Glutamatergic neuron (in vitro differentiated cells): ENCODE results near the gene EXOC4. TPM values are rescaled to one million over a fixed set of nuclear protein-coding genes. Genes with fewer than 3 reads are reported as not detected.
A peak's percentile ranks its signal among the peaks of the same experiment; 100 is the strongest.

Source experiments
- DNase-seq: peaks from one replicate; pipeline ENCODE4 v3.0.0; 2022
- H3K27ac Mint-ChIP-seq: one replicate; pipeline ENCODE4 v1.8.0; 2020; ENCODE audit warnings: mild to moderate bottlenecking, mixed read lengths, inconsistent platforms; ENCODE audit not compliant: unreplicated experiment
- H3K27me3 Mint-ChIP-seq: one replicate; pipeline ENCODE4 v1.8.0; 2020; ENCODE audit warnings: mild to moderate bottlenecking, moderate library complexity, mixed read lengths, inconsistent platforms; ENCODE audit not compliant: unreplicated experiment
- H3K36me3 Mint-ChIP-seq: one replicate; pipeline ENCODE4 v1.8.0; 2020; ENCODE audit warnings: mild to moderate bottlenecking, mixed read lengths, inconsistent platforms; ENCODE audit not compliant: unreplicated experiment
- H3K4me1 Mint-ChIP-seq: one replicate; pipeline ENCODE4 v1.8.0; 2020; ENCODE audit warnings: mild to moderate bottlenecking, low read depth, mixed read lengths, inconsistent platforms; ENCODE audit not compliant: unreplicated experiment
- H3K4me3 Mint-ChIP-seq: one replicate; pipeline ENCODE4 v1.8.0; 2020; ENCODE audit warnings: mild to moderate bottlenecking, mixed read lengths, inconsistent platforms; ENCODE audit not compliant: unreplicated experiment
- H3K9me3 Mint-ChIP-seq: one replicate; pipeline ENCODE4 v1.8.0; 2020; ENCODE audit warnings: mild to moderate bottlenecking, moderate library complexity, mixed read lengths, inconsistent platforms; ENCODE audit not compliant: unreplicated experiment
- total RNA-seq: library from RNA; stranded (reverse); fragmentation: NEBNext Ultra II Directional; extraction: Animal tissue kit (Norgen Biotek cat#: 25700); gene quantifications from one replicate; pipeline ENCODE4 v1.2.1, GENCODE V29; 2021; ENCODE audit not compliant: unreplicated experiment
- TF ChIP-seq, protein P1 (sequence below): fragments of 200-600 bp; sonication (generic); IDR thresholded peaks from one replicate; pipeline ENCODE4 v1.5.0; 2021; ENCODE audit not compliant: partially characterized antibody, unreplicated experiment

The EXOC4 gene
- total RNA-seq, 1 donor from 2014 or later: 73.8 TPM

DNA sequence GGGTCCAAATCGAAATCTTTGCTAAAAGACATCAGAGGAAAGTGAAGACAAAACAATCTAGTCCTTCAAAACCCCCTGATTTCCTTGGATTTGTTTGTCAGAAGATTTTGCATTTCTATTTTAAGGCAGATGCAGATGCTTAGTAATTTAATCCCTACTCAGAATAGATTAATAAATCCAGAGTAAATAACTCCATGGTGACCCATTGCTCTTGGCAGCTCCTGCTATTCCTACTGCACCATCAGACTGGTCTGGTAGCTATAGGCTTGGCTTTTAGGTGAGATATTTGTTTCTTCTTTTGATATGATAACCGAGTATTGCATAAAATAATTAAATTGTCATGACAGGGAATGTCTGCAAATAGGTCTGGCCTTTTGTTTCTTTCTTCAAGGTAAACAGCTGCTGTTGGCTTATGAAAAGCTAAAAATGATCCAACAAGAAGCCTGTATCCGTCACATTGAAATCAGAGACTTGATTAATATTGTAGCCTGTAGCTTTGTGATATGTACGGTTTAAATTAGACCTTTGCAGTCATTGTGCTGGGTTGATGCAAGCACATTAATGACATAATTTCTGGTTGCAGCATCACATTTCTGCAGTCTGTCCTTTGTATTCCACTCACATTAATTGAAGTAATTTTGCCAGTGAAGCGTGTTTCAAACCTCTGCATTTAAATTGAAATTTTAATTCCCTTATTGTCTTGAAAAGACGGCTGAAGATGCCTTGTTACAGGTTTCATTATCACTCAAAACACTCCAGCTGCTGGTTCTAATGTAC, 40.7 kb downstream of the EXOC4 start:
- no peak overlapping the region for H3K27ac Mint-ChIP-seq
- DNase-seq: no peak
- no peaks in the 10 kb centered on the region for H3K36me3 Mint-ChIP-seq
- no peaks in the 10 kb centered on the region for H3K27me3 Mint-ChIP-seq
- H3K4me3 Mint-ChIP-seq: no peak overlapping the region
- TF ChIP-seq, protein P1, sequence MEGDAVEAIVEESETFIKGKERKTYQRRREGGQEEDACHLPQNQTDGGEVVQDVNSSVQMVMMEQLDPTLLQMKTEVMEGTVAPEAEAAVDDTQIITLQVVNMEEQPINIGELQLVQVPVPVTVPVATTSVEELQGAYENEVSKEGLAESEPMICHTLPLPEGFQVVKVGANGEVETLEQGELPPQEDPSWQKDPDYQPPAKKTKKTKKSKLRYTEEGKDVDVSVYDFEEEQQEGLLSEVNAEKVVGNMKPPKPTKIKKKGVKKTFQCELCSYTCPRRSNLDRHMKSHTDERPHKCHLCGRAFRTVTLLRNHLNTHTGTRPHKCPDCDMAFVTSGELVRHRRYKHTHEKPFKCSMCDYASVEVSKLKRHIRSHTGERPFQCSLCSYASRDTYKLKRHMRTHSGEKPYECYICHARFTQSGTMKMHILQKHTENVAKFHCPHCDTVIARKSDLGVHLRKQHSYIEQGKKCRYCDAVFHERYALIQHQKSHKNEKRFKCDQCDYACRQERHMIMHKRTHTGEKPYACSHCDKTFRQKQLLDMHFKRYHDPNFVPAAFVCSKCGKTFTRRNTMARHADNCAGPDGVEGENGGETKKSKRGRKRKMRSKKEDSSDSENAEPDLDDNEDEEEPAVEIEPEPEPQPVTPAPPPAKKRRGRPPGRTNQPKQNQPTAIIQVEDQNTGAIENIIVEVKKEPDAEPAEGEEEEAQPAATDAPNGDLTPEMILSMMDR: no peak
- H3K9me3 Mint-ChIP-seq: no peaks in the 10 kb centered on the region
- H3K4me1 Mint-ChIP-seq: peaks cover 46% of the 10 kb centered on the region

GRCh38 chr7:133294234-133294633, 41.4 kb downstream of the EXOC4 start:
- Mint-ChIP-seq H3K4me1 (peaks cover 43% of the 10 kb centered on the region), H3K9me3 (no peaks in the 10 kb centered on the region), H3K27ac (no peak overlapping the region), H3K4me3 (no peak overlapping the region), H3K36me3 (no peaks in the 10 kb centered on the region), H3K27me3 (no peaks in the 10 kb centered on the region)
- no peak for DNase-seq
- TF ChIP-seq, protein P1: no peak

GRCh38 chr7:133295484-133295883, 42.6 kb downstream of the EXOC4 start:
- H3K36me3 Mint-ChIP-seq: no peaks in the 10 kb centered on the region
- H3K27ac Mint-ChIP-seq: no peak overlapping the region
- DNase-seq: no peak
- H3K4me3 Mint-ChIP-seq: peak overlapping the region; percentile 41
- H3K27me3 Mint-ChIP-seq: peaks cover 2% of the 10 kb centered on the region
- H3K9me3 Mint-ChIP-seq: peaks cover 5% of the 10 kb centered on the region
- H3K4me1 Mint-ChIP-seq: peaks cover 48% of the 10 kb centered on the region
- TF ChIP-seq, protein P1: no peak

DNA sequence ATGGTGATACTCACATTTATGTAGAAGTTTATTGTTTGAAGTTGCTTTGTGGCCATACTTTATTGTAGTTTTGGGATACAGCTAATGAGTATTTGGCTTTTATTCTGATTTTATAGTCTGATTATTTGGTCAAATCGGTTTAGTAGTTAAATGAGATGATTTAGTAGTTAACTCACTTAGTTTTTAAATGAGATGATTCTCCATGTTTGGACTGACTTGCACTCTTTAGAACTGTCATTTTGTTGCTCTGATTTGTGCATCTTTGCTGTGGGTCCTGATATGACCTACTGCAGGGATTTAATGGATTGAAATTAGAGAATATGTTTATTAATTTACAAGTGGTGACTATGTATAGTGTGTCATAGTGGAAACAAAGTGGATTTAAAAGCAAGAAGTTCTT, 44.2 kb downstream of the EXOC4 start:
- H3K27me3 Mint-ChIP-seq: peaks cover 2% of the 10 kb centered on the region
- no peaks in the 10 kb centered on the region for H3K36me3 Mint-ChIP-seq
- TF ChIP-seq, protein P1: no peak
- peaks cover 5% of the 10 kb centered on the region for H3K9me3 Mint-ChIP-seq
- H3K27ac Mint-ChIP-seq: no peak overlapping the region
- peaks cover 57% of the 10 kb centered on the region for H3K4me1 Mint-ChIP-seq
- DNase-seq: no peak
- no peak overlapping the region for H3K4me3 Mint-ChIP-seq

- no peak for DNase-seq
- TF ChIP-seq, protein P1: no peak
- peak overlapping the region; percentile 59 for H3K27ac Mint-ChIP-seq
- peaks cover 57% of the 10 kb centered on the region for H3K4me1 Mint-ChIP-seq
- no peaks in the 10 kb centered on the region for H3K36me3 Mint-ChIP-seq
- H3K9me3 Mint-ChIP-seq: peaks cover 5% of the 10 kb centered on the region
- H3K27me3 Mint-ChIP-seq: peaks cover 2% of the 10 kb centered on the region
- no peak overlapping the region for H3K4me3 Mint-ChIP-seq
Observed at GRCh38 chr7:133298080-133298479, 45.2 kb downstream of the EXOC4 start.
